Chondrocyte (in vitro differentiated cells): ENCODE measurements around the gene PTGES2. TPM values are rescaled to one million over a fixed set of nuclear protein-coding genes. Genes with fewer than 3 reads are reported as not detected.

Experiments used
- DNase-seq: peaks from one replicate; pipeline ENCODE4 v3.0.0; 2021; ENCODE audit warnings: mixed read lengths, low spot score
- H3K27ac Mint-ChIP-seq: one replicate; pipeline ENCODE4 v1.8.0; 2021; ENCODE audit warnings: mild to moderate bottlenecking, moderate library complexity, mixed read lengths; ENCODE audit not compliant: unreplicated experiment
- H3K27me3 Mint-ChIP-seq: 2 replicates; pipeline ENCODE4 v1.8.0; 2021; ENCODE audit warnings: low read depth, mixed read lengths
- H3K36me3 Mint-ChIP-seq: 2 replicates; pipeline ENCODE4 v1.8.0; 2021; ENCODE audit warnings: low read depth, mixed read lengths
- H3K4me1 Mint-ChIP-seq: 2 replicates; pipeline ENCODE4 v1.8.0; 2021; ENCODE audit warnings: low read depth, mild to moderate bottlenecking, mixed read lengths
- H3K4me3 Mint-ChIP-seq: one replicate; pipeline ENCODE4 v1.8.0; 2021; ENCODE audit warnings: mild to moderate bottlenecking, moderate library complexity, mixed read lengths; ENCODE audit not compliant: unreplicated experiment
- H3K9me3 Mint-ChIP-seq: 2 replicates; pipeline ENCODE4 v1.8.0; 2021; ENCODE audit warnings: low read depth, mixed read lengths
- total RNA-seq: library from RNA; stranded (reverse); gene quantifications from 3 replicates; pipeline ENCODE4 v1.2.1, GENCODE V29; 2021
- TF ChIP-seq, protein P1 (sequence below): fragments of 200-600 bp; sonication (generic); IDR thresholded peaks from 2 replicates; pipeline ENCODE4 v1.5.0; 2021; ENCODE audit warnings: antibody characterized with exemption, mild to moderate bottlenecking, moderate library complexity

Gene PTGES2
- total RNA-seq, 1 donor from 2014 or later = 49.3 TPM

DNA sequence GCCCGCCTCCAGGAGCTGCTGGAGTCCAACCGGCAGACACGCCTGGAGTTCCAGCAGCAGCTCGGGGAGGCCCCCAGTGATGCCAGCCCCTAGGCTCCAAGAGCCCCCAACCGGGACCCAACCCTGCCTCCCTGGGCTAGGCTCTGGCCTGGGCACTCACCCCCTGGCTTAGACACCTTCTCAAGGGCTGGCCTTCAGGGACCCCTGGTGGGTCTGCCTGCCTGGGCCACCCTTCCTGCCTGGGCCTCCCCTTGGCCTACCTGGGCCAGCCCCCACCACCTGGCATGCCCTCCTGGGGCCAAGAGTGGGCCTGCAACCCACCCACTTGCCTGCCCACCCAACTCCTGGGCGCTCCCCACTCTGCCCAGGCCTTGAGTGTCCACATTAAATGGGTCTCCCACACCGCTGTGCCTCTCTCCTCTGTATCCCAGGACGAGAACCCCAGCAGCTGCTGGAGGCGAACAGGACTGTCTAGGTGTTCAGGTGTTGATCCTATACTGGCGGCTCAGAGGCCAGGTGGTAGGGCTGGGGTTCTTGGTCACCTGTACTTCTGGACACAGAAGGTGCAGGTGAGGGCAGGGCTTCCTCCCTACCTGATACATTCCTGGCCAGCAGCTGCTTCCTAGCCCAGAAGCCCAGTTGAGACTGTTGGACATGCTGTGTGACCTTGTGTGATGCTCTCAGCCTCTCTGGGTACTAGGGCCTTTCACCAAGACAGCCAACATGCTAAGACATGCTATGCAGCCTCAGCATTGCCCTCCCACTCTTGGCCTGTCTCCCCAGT lies 36.2 kb upstream of the PTGES2 start:
- H3K27me3 Mint-ChIP-seq = no peaks in the 10 kb centered on the region
- peak overlapping the region; percentile 41 for H3K27ac Mint-ChIP-seq
- H3K36me3 Mint-ChIP-seq = peaks cover 21% of the 10 kb centered on the region
- peaks cover 19% of the 10 kb centered on the region for H3K4me1 Mint-ChIP-seq
- no peaks in the 10 kb centered on the region for H3K9me3 Mint-ChIP-seq
- TF ChIP-seq, protein P1, sequence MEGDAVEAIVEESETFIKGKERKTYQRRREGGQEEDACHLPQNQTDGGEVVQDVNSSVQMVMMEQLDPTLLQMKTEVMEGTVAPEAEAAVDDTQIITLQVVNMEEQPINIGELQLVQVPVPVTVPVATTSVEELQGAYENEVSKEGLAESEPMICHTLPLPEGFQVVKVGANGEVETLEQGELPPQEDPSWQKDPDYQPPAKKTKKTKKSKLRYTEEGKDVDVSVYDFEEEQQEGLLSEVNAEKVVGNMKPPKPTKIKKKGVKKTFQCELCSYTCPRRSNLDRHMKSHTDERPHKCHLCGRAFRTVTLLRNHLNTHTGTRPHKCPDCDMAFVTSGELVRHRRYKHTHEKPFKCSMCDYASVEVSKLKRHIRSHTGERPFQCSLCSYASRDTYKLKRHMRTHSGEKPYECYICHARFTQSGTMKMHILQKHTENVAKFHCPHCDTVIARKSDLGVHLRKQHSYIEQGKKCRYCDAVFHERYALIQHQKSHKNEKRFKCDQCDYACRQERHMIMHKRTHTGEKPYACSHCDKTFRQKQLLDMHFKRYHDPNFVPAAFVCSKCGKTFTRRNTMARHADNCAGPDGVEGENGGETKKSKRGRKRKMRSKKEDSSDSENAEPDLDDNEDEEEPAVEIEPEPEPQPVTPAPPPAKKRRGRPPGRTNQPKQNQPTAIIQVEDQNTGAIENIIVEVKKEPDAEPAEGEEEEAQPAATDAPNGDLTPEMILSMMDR = no peak
- no peak for DNase-seq
- H3K4me3 Mint-ChIP-seq = no peak overlapping the region

- no peak for DNase-seq
- Mint-ChIP-seq H3K27me3 (no peaks in the 10 kb centered on the region), H3K4me1 (peaks cover 19% of the 10 kb centered on the region), H3K9me3 (no peaks in the 10 kb centered on the region), H3K4me3 (no peak overlapping the region), H3K27ac (no peak overlapping the region), H3K36me3 (peaks cover 18% of the 10 kb centered on the region)
- TF ChIP-seq, protein P1 = no peak
Measured at GRCh38 chr9:128163027-128163515, 35.5 kb upstream of the PTGES2 start.

DNA sequence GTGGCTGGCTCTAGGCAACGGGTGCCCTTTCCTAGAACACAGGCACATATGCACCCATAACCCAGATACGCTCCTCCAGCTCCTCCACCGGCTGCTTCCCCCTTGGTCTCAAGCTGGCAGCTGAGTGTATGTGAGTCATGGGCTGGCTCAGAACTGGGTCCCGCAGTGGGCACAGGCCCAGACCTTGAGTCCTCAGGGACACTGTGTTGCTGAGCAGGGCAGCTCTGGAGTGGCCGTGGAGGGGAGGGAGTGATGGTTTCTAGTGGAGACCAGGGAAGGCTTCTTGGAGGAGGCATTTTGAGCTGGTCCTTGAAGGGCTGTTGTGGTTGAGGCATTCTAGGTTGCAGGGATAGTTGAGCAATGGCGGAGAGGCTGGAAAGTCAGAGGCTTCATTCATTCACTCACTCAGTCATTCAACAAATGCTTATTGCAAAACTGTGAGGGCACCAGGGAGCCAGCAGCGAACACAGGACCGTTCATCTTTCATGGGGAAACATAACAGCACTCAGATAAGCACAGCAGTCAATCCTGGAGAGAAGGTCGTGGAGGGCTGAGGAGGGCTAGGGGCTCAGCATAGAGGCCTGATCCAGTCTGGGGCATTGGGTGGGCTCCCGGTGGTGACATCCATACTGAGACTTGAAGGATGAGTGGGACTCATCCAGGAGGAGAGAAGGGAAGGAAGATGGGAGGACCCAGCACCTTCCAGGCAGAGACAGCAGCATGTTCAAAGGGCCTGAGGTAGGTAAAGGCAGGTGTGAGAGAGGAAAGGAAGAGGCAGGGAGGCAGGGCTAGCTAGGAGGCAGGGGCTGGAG lies 34.9 kb upstream of the PTGES2 start:
- DNase-seq = no peak
- peaks cover 18% of the 10 kb centered on the region for H3K36me3 Mint-ChIP-seq
- no peak overlapping the region for H3K4me3 Mint-ChIP-seq
- peaks cover 19% of the 10 kb centered on the region for H3K4me1 Mint-ChIP-seq
- H3K27ac Mint-ChIP-seq = peak overlapping the region; percentile 72
- no peaks in the 10 kb centered on the region for H3K27me3 Mint-ChIP-seq
- TF ChIP-seq, protein P1 = no peak
- H3K9me3 Mint-ChIP-seq = no peaks in the 10 kb centered on the region

- H3K9me3 Mint-ChIP-seq = no peaks in the 10 kb centered on the region
- no peak for DNase-seq
- peak overlapping the region; percentile 72 for H3K27ac Mint-ChIP-seq
- TF ChIP-seq, protein P1 = no peak
- peaks cover 13% of the 10 kb centered on the region for H3K36me3 Mint-ChIP-seq
- peaks cover 19% of the 10 kb centered on the region for H3K4me1 Mint-ChIP-seq
- H3K27me3 Mint-ChIP-seq = no peaks in the 10 kb centered on the region
- peak overlapping the region; percentile 71 for H3K4me3 Mint-ChIP-seq
Measured at GRCh38 chr9:128161215-128161902, 33.8 kb upstream of the PTGES2 start.

DNA sequence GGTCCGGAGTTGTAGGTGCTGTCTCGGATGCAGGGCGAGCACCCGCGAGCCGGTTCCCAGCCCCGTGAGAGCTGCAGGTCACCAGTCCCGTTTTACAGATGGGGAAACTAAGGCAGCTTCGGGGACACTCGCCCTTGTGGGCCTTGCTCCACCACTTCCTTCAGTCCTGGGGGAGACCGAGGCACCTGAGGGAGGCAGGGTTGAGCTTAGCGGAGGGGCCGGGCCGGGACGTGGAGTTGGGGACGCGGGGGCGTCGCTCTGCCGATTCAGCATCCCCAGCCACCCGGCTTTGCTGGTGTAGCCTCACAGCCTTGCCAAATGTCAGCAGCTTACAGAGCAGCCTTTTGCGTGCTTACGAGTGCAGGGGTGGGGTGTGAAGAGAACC lies 33.1 kb upstream of the PTGES2 start:
- Mint-ChIP-seq H3K4me3 (peak overlapping the region; percentile 71), H3K27me3 (no peaks in the 10 kb centered on the region), H3K9me3 (no peaks in the 10 kb centered on the region), H3K36me3 (peaks cover 10% of the 10 kb centered on the region), H3K27ac (peak overlapping the region; percentile 46), H3K4me1 (peaks cover 19% of the 10 kb centered on the region)
- DNase-seq = peak; percentile 64
- TF ChIP-seq, protein P1 = no peak
